ENCODE data around the gene GNAI3.
"Not testable (repeated sequence)": the region's sequence is repeated elsewhere in the genome, so short reads cannot be mapped to it uniquely, and the experiment has no call there.

The GNAI3 gene

GRCh38 chr1:109640285-109640865, 92.0 kb downstream of the GNAI3 start:
- DNase-seq, result peak; percentile 81

GRCh38 chr1:109641078-109641740, 92.8 kb downstream of the GNAI3 start:
- no peak for DNase-seq

- no peak for DNase-seq
Observed at GRCh38 chr1:109641861-109642260, 93.4 kb downstream of the GNAI3 start.

- DNase-seq, result no peak
Observed at GRCh38 chr1:109642626-109643025, 94.2 kb downstream of the GNAI3 start.

- DNase-seq, result peak; percentile 76
Observed at GRCh38 chr1:109643385-109644230, 95.2 kb downstream of the GNAI3 start.

GRCh38 chr1:109644670-109645069, 96.3 kb downstream of the GNAI3 start:
- no peak for DNase-seq

GRCh38 chr1:109649491-109649914, 101.1 kb downstream of the GNAI3 start:
- DNase-seq, result no peak

- DNase-seq, result no peak
Observed at GRCh38 chr1:109650609-109651008, 102.2 kb downstream of the GNAI3 start.

- no peak for DNase-seq
Observed at GRCh38 chr1:109652402-109652801, 104.0 kb downstream of the GNAI3 start.

GRCh38 chr1:109653306-109653705, 104.9 kb downstream of the GNAI3 start:
- DNase-seq, result no peak

GRCh38 chr1:109654519-109654918, 106.1 kb downstream of the GNAI3 start:
- no peak for DNase-seq

- peak; percentile 42 for DNase-seq
Observed at GRCh38 chr1:109655615-109656519, 107.5 kb downstream of the GNAI3 start, which contains the start of gene GSTM4. GSTM4 (plus strand) TSS chr1:109656099; CDS start chr1:109656390, 291 bp downstream.

GRCh38 chr1:109657395-109657794, 109.0 kb downstream of the GNAI3 start:
- no peak for DNase-seq

GRCh38 chr1:109657970-109658369, 109.6 kb downstream of the GNAI3 start:
- no peak for DNase-seq

- no peak for DNase-seq
Observed at GRCh38 chr1:109658533-109659042, 110.2 kb downstream of the GNAI3 start.

GRCh38 chr1:109659145-109659544, 110.7 kb downstream of the GNAI3 start:
- DNase-seq, result no peak

GRCh38 chr1:109659997-109660690, 111.7 kb downstream of the GNAI3 start:
- DNase-seq, result no peak

GRCh38 chr1:109660691-109661026, 112.2 kb downstream of the GNAI3 start:
- DNase-seq, result not testable (repeated sequence)

GRCh38 chr1:109661391-109661790, 113.0 kb downstream of the GNAI3 start:
- DNase-seq, result no peak

GRCh38 chr1:109664671-109665070, 116.3 kb downstream of the GNAI3 start:
- no peak for DNase-seq

- DNase-seq, result peak; percentile 63
Observed at GRCh38 chr1:109667452-109668122, 119.2 kb downstream of the GNAI3 start, which contains the start of gene GSTM2. GSTM2 (plus strand) TSS chr1:109668057; CDS start chr1:109668116, 59 bp downstream.

Data from activated CD4-positive, alpha-beta T cell treated with anti-CD3 and anti-CD28 coated beads for 1 hour (primary cell).